GM23338 (cell line): ENCODE data around the gene IQCM.

ENCODE experiments used
- CREB1 ChIP-seq: fragments of 250-450 bp; sonication (Bioruptor Pico); IDR thresholded peaks from 2 replicates; pipeline ENCODE4 v1.5.0; 2020; ENCODE audit warnings: low read depth, mild to moderate bottlenecking, moderate library complexity
- CTCF ChIP-seq, 2 experiments: fragments of 200-600 bp in 1 of 2; sonication (generic) in 1 of 2; conservative IDR thresholded peaks; 2 replicates each; pipeline versions ENCODE4 v1.5.1 to v1.6.1; 2016 to 2017; ENCODE audit warnings: antibody characterized with exemption in 2 of 2, low read depth in 2 of 2, mild to moderate bottlenecking in 2 of 2, moderate library complexity in 1 of 2
- ETS1 ChIP-seq: IDR thresholded peaks from 2 replicates; pipeline ENCODE4 v1.6.1; 2016; ENCODE audit warnings: antibody characterized with exemption
- EZH2 ChIP-seq: fragments of 200-600 bp; sonication (generic); IDR thresholded peaks from one replicate; pipeline ENCODE4 v1.8.0; 2017; ENCODE audit warnings: antibody characterized with exemption, mild to moderate bottlenecking, low read depth; ENCODE audit not compliant: unreplicated experiment
- POLR2AphosphoS5 ChIP-seq: IDR thresholded peaks from 2 replicates; pipeline ENCODE4 v1.6.1; 2016; ENCODE audit warnings: antibody characterized with exemption, low read depth
- REST ChIP-seq: IDR thresholded peaks from one replicate; pipeline ENCODE4 v1.6.1; 2018; ENCODE audit warnings: antibody characterized with exemption; ENCODE audit not compliant: unreplicated experiment
- STAT1 ChIP-seq: IDR thresholded peaks from one replicate; pipeline ENCODE4 v1.6.1; 2016; ENCODE audit warnings: antibody characterized with exemption; ENCODE audit not compliant: unreplicated experiment
- ZNF114 ChIP-seq: fragments of 250-450 bp; sonication (Bioruptor Pico); IDR thresholded peaks from 2 replicates; pipeline ENCODE4 v1.5.0; 2020; ENCODE audit warnings: mild to moderate bottlenecking, moderate library complexity

DNA sequence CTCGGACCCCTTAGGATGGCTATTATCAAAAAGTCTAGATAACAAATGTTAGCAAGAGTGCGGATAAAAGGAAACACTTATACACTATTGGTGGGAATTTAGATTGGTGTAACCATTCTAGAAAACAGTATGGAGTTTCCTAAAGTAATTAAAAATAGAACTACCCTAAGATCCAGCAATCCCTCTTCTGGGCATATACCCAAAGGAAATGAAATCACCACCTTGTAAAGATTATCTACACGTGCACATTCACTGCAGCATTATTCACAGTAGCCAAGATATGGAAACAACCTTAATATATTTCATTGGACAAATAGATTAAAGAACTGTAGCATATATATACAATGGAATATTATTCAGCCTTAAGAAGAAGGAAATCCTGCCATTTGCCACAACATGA is 462.4 kb downstream of the IQCM start:
- TF ChIP-seq POLR2AphosphoS5 = no peak
- TF ChIP-seq CTCF (conservative IDR thresholded peaks at IDR 0.05; ENCODE audit: low read depth in 2 of 2) = no peak
- no peak for TF ChIP-seq EZH2
- TF ChIP-seq REST = no peak
- no peak for TF ChIP-seq ZNF114 (CRISPR knock-in tag)
- TF ChIP-seq STAT1 = no peak
- no peak for TF ChIP-seq ETS1
- TF ChIP-seq CREB1 (CRISPR knock-in tag) = no peak
